ACHN (cell line): ENCODE data around the gene EDARADD.
A peak's percentile ranks its signal among the peaks of the same experiment; 100 is the strongest.
"Not testable (repeated sequence)": the region's sequence is repeated elsewhere in the genome, so short reads cannot be mapped to it uniquely, and the experiment has no call there.

Experiments used
- DNase-seq: peaks from one replicate; pipeline ENCODE4 v3.0.0-alpha.2; 2015
- in situ Hi-C: cut with HindIII; loops from 2 replicates; pipeline ENCODE4 v1.10.0; 2017; ENCODE audit warnings: low sequenced_read_pairs, low pct_ligation_motif_present, low pct_unique_long_range_greater_than_20kb

Gene EDARADD

DNA sequence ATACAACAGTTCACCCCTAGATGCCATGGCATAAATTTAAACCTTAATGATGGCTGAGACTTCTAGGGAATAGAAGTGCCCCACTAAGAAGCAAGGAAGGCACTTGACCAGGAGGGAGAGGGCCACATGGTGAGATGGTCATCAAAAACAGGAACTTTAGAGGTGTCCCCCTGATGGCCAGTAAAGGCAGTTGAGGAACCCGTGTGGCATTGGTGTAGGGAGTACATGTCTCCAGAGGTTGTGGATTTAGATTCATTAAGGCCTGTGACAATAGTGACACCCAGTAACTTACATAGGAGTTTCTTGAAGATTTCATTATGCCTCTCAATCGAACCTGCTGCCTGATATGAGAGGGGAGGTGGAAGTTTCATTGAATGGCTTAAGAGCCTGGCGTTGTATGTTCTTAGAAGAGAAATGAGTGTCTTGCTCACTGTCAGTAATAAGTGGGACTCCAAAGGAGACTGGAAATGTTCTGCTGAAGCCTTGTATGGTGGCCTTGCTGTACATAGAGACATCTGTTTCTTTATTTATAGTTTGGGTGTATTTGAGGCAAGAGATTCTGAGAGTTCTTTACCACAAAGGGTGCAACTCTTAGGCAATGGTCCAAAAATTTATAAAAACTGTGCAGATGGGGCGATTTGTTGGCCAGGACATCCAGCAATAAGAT lies 27.9 kb downstream of the EDARADD start:
- DNase-seq, result no peak
- in situ Hi-C loops, result no loop called here

DNA sequence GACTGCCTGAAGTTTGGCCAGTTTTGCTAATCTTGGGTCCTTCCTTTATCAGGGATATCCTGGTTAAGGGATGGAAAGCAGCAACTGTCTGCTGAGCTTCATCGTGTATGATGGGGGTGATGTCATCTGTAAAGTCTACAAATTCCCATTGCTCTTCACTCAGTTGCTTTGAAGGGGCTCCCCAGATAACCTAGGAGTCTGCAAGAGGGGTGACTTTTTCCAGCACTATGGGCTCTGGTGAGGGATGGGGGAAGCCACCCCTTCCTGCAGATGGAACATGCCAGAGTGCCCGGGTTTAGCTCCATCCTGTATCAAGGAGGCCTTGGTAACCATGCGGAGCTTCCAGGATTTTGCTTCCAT lies 28.4 kb downstream of the EDARADD start:
- no peak for DNase-seq
- in situ Hi-C loops, result no loop called here

DNA sequence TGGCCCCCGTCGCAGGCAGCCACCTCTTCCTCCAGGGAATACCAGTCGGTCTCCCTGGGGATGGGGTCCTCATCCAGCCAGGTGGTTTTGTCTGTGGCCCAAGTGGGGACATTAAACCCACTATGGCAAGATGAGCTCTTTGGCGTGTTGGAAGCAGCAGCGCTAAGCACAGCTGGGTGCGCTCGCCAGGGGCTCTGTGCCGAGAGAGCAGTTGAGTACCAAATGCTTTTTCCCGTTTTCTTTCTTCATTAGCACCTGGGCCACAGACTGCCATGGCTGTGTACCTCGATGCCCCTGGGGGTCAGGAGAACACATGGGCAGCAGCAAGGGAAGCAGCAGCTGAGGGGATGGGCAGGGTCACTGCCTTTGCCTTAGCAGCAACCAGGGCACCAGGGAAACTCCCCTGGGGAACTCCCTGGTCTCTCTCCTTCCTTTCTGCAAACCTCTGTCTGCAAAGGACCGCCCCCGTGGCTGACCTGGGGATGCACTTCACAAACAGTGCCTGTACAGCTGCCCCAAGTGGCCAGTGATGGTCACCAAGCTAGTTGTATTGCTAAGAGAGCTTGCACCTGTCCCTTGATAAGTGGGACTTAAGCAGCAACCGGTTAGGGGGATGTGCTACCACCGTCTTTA lies 31.1 kb downstream of the EDARADD start:
- no peak for DNase-seq
- in situ Hi-C loops, result no loop called here

DNA sequence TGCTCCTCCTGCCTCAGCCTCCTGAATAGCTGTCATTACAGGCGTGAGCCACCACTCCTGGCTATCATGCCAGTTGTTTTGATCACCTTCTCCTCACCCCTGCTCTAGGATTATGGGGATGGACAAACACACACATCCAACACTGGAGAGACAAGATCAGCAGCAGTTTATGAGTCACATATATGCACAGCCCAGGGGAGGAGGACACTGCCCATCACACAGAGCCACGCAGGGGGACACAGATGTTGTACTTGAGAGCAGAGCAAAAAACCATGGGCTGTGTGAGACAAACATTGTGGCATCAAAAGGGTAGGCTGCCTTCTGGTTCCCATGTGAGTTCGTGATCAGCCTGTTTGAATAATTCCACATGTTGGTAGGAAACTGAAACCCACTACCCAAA lies 32.1 kb downstream of the EDARADD start:
- no peak for DNase-seq
- in situ Hi-C loops, result no loop called here

DNA sequence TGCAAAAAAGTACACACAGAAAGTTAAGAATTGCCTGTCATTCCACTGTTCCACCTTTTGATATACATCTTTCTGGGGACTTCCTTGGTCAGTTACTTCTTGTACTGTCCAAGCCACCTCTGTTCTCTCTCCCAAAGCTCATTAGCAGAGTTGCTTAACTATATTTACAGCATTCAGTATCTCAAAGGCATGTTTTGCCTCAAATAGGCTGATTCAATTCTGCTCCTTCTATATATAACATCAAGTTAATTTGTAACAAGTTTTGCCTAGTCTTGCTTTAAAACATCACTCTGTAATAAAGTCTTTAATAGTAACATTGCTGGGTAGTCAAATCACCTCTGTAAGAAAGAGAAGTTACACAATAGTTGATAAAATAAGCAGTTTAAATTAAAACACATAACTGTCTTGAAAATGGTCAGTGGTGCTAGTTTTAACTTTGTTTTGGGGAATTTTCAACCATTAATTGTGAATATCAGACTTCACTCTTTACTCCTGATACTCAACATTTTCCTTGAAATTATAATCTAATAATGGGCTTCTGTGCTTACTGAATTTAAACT lies 35.7 kb downstream of the EDARADD start:
- DNase-seq, result no peak
- in situ Hi-C loops, result no loop called here

DNA sequence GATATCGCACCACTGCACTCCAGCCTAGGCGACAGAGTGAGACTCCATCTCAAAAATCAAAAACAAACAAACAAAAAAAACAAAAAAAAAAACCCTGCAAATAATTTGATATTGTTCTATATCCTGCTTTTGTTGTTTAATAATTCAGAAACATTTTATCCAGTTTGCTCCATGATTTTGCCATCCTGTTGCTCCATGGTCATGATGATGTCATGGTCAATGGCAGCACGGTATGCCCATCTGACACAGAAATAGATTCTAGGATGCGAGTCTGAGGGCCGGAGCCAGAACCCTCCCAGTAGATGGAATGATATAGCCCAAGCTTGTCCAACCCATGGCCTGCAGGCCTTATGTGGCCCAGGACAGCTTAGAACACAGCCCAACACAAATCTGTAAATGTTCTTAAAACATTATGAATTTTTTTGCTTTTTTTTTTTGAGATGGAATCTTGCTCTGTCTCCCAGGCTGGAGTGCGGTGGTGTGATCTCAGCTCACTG lies 39.8 kb downstream of the EDARADD start:
- in situ Hi-C loops, result no loop called here

DNA sequence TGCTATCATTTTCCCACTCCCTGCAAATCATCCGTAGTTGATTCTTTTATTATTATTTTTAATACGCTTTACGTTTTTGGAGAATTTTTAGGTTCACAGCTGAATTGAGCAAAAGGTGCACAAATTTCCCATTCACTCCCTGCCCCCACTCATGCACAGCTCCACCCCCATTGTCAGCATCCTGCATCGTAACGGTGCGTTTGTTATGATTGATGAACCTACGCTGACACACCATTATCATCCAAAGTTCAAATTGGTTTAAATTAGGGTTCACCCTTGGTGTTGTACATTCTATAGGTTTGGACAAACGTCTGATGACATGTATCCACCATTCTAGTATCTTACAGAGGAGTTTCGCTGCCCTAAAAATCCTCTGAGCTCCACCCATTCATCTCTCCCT lies 44.5 kb downstream of the EDARADD start:
- no peak for DNase-seq
- in situ Hi-C loops, result no loop called here

More for the DNA sequence above, 39.8 kb downstream of the EDARADD start:
- no peak for DNase-seq

DNA sequence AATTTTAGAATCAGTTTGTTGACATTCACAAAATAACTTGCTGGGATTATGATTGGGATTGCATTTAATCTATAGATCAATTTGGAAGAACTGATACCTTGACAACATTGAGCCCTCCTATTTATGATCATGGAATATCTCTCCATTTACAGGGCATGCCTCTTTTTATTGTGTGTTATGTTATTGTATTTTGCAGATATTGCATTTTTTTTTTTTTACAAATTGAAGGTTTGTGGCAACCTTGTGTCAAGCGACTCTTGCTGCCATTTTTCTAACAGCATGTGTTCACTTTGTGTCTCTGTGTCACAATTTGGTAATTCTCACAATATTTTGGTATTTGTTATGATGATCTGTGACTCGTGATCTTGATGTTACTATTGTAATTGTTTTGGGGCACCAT lies 46.3 kb downstream of the EDARADD start:
- in situ Hi-C loops, result no loop called here
- no peak for DNase-seq

DNA sequence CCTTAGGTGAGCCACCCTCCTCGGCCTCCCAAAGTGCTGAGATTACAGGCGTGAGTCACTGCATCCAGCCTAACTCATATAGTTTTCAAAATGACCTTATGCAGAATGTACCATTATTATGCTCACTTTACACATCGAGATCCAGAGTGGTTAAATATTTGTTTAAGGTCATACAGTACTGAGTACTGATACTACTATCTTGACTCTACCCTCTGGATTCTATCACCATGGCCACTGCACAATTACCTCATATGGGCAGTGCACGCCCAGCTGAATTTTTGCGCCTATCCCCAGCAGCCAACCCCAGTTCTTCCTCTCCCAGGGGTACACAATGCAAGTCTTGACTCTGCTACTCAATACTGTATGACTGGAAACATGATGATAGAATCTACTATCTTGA lies 56.7 kb downstream of the EDARADD start:
- DNase-seq, result no peak
- in situ Hi-C loops, result no loop called here

DNA sequence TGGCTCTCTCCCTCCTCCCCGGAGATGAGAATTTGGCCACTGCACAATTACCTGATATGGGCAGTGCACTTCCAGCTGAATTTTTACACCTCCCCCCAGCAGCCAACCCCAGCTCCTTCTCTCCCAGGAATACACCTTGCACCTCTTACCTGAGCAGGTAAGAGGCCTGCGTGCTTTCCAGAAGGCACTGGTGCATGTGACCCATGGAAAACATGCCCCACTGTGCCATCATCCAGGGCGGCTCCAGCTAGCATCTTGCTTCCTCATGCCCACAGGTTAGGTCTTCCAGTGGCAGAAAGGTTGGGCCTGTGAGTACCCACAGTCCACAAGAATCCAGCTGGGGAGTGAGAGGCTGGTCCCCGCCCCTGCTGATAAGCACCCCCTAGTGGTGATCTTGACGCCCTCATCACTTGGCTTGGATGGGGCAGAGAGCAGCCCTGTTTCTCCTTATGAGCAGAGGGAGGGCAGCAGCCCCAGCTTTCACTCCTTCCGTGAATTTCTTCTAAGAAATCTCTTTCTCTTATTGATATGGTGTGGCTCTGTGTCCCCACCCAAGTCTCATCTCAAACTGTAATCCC lies 57.8 kb downstream of the EDARADD start:
- in situ Hi-C loops, result no loop called here

DNA sequence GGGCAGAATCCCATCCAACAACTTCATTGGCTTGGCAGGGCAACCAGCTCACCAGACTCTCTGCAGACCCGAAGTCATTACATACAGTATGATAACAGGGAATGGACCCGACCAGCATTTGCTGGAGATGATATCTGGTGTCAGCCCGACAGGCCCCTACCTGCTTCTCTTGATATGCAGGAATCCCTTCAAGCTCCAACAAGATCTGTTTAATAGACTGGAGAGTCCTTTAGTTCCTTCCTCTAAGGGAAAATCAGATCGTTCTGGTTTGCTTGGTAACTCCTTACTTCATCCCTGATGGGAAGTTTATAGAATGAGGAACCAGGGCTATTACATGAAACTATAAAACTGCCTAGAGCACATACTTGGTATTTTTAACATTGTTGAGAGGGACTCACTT lies 61.2 kb downstream of the EDARADD start:
- no peak for DNase-seq
- in situ Hi-C loops, result no loop called here

More for the DNA sequence above, 57.8 kb downstream of the EDARADD start:
- DNase-seq, result peak; percentile 43

DNA sequence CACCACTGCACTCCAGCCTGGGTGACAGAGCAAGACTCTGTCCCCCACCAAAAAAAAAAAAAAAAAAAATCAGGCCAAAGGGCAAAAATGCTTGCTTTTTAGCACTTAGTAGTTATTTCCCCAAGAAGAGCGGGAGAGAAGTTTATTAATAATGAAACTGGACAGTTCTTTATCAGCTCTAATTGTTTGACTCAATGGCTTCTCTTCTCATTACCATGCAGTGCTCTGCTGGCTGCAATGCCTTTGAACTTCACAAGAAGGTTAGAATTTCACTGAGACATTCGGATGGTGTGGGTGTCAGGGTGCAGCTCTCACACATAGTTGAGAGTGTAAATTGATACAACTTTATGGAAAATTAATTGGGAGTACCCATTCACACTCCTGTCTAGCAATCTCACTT lies 63.7 kb downstream of the EDARADD start:
- in situ Hi-C loops, result no loop called here
- no peak for DNase-seq

DNA sequence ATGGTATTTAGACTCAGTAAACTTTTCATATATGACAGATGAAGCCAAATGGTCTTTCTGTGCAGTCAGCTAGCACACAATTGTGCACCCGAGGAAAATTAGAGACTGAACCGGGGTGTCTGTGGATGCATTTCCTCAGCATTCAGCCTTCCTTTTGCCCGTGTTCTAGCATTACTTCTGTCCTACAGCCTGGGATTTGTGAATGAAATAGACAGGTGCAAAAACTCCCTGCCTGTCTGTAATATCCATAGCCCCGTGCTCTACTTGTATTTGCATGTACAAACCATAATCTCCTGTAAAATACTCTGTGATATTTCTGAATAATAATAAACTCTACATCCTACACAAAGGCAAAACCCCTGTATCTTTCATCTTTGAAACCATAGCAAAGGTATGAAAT lies 64.9 kb downstream of the EDARADD start:
- no peak for DNase-seq
- in situ Hi-C loops, result no loop called here

DNA sequence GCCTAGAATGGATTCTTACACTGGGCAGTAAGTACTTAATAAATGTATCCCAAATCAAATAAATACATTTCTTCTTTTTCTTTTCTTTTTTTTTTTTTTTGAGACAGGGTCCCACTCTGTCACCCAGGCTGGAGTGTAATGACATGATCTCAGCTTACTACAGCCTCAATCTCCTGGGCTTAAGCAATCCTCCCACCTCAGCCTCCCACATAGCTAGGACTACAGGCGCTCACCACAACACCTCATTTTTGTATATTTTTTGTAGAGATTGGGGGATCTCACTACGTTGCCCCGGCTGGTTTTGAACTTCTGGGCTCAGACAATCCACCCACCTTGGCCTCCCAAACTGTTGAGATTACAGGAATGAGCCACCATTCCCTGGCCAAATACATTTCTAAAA lies 66.0 kb downstream of the EDARADD start:
- in situ Hi-C loops, result no loop called here
- no peak for DNase-seq

DNA sequence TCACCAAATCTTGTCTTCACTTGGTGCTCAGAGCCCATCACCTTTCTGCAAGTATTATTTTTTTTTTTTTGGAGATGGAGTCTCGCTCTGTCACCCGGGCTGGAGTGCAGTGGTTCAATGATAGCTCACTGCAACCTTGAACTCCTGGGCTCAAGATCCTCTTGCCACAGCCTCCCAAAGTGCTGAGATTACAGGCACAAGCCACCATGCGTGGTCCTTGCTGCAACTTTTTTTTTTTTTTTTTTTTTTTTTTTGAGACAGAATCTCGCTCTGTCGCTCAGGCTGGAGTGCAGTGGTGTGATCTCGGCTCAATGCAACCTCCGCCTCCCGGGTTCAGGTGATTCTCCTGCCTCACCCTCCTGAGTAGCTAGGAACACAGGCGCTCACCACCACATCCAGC lies 70.1 kb downstream of the EDARADD start:
- in situ Hi-C loops, DNase-seq: not testable (repeated sequence)

DNA sequence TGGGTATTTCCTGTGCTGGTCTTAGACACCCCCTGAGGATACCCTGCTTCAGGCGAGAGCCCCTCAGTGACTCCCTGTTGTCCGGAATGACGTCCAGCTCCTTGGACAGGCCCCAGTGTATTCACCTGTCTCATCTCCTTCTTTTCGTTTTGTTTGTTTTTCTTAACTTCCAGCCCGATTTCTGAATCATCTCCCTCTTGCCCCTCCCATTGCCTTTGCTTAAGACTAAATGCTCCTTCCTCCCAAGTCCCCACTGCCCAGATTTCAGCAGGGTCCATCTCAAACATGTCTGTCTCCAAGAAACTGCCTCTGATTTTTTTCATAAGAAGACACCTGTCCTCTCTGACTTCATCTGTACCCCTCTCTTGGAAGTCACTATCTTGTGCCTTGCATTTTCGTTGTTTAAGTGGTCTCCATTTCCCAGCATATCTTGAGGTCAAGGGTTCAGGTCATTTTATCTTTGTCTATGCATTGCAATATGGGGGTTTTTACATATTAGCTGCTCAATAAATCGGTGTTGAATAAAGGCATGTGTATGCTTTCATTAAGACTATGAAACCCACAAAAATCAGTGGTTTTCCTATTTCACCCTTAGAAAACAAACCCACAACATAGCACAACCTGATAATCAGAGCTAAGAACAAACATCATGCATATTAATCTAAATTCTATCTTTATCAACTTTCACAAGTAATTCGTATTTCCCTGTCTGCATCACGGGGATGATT lies 71.3 kb downstream of the EDARADD start:
- in situ Hi-C loops, result no loop called here
- no peak for DNase-seq

DNA sequence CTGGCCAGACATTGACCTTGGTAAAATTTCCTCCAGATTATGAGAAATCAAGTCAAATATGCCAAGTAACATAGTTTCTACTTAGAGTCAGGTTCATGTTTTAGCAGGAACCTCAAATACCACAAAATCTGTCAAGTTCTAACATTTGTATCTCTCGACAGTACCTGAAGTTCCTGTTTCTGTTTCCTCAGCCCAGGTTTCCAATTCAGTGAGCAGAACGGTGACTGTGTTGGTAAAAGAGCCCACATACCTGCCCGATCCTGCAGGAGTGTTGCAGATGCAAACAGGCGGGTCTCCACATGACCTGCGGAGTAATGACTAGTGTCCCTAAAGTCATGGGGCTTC lies 71.8 kb downstream of the EDARADD start:
- in situ Hi-C loops, result no loop called here
- DNase-seq, result no peak

DNA sequence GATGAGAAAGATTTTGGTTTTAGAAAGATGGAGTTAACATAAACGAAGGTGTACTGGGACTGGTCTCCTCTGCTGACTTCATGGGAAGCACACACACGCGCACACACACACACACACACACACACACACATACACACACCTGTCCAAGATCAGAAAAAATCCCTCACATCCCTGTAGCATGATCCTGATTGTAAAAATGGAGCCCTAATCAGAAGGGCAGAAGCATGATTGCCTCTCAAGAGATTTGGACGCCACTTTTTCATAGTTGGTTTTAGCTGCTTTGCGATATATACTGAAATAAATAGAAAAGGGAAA lies 73.2 kb downstream of the EDARADD start:
- in situ Hi-C loops, result no loop called here
- no peak for DNase-seq

DNA sequence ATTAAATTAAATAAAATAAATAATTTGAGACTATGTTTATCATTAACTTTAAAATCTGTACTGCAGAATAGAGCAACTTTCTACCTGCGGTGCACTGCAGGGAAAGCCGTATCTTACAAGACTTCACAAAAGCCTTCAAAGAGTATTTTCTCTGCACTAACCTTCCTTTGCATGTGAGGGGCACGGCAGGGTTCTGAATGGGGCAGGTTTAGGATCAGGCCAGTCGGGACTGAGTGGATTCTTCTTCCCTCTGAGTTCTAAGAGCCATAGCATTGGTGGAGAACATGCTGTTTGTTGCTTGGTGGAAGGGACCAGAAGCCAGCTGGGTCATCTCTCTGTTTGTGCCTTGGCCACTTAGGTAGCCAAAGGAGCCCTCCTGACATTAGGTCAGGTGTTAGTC lies 74.5 kb downstream of the EDARADD start:
- in situ Hi-C loops, result no loop called here
- no peak for DNase-seq
